AG10803 (cell line): Measurements from ENCODE around the gene HELZ.

Experiments
- DNase-seq: peaks from one replicate; pipeline ENCODE4 v3.0.0; 2010; ENCODE audit warnings: low read depth
- H3K4me3 ChIP-seq: 2 replicates; pipeline ENCODE4 v1.5.1; 2011; ENCODE audit warnings: mild to moderate bottlenecking, low read length, control low read depth
- CTCF ChIP-seq: conservative IDR thresholded peaks from 2 replicates; pipeline ENCODE4 v1.5.1; 2011; ENCODE audit warnings: mild to moderate bottlenecking, low read length, control low read depth, inconsistent platforms

Gene HELZ

GRCh38 chr17:67224736-67225135 lies 20.3 kb downstream of the HELZ start:
- H3K4me3 ChIP-seq: no peak overlapping the region
- no peak for TF ChIP-seq CTCF
- no peak for DNase-seq

DNA sequence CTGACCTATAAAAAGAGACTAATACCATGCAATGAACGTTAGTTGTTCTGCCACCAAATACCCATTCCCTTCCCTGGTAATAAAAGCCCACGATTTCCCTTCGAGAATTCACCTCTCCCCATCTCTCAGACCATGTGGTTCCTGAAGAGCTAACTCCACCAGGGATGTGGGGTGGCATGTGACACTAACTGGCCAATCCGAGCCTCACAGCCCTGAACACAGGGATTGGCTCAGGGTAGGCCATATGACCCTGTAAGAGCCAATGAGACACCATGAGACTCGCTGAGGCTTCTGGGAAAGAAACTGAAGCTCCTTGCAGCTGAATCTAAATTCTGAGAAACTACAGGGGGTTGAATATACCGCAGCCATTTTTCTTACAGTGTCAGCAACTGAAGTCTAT lies 21.1 kb downstream of the HELZ start:
- no peak for DNase-seq
- no peak overlapping the region for H3K4me3 ChIP-seq
- TF ChIP-seq CTCF: no peak

- H3K4me3 ChIP-seq: no peak overlapping the region
- peak; percentile 70 for TF ChIP-seq CTCF
- peak; percentile 61 for DNase-seq
These were observed 23.7 kb downstream of the HELZ start for GRCh38 chr17:67221062-67221998.

GRCh38 chr17:67218385-67218950 lies 26.5 kb downstream of the HELZ start:
- peak; percentile 35 for DNase-seq
- no peak for TF ChIP-seq CTCF
- no peak overlapping the region for H3K4me3 ChIP-seq

DNA sequence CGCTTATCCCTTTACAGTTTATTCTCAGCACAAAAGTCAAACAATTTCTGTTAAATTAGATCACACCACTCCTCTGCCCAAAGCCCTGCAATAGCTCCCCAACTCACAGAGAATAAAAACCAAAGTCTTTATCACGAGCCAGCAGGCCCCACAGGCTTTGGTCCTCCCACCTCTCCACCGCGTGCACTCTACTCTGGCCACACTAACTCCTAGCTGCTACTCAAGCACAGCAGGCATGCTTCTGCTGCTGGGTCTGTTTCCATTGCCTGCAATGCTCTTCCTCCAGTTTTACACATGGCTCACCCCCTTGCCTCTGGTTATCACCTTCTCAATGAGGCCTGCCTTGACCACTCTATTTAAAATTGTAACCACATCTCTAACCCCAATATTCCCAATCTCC lies 27.6 kb downstream of the HELZ start:
- H3K4me3 ChIP-seq: no peak overlapping the region
- no peak for DNase-seq
- TF ChIP-seq CTCF: no peak

DNA sequence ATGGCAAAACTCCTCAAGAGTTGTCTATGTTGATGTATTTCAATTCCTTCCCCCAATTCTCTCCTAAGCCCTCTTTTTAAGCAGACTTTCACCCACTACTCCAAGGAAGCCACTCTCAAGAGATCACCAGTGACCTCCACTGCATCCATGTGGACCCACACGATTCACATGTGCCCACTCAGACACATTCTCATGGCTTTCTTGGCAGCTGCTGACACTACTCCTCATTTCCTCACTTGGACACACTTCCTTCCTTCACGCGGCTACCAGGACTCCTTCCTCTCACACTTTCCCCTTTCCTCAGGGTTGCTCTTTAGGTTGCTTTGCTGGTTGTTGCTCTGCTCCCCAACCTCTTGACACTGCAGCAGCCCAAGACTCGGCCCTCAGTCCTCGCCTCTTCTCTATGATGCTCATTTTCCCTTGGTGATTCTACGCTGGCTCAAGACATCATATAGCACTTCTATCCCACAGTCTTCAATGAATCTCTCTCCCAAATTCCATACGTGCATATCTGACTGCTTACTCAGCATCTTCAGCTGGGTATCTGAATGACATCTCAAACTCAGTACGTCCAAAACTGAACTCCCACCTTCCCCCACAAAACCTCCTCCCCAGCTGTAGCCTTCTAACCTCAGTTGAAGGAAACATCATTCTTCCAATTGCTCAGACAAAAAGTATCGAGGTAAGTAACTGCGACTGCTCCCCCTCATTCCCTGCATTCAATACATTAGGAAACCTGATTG lies 28.2 kb downstream of the HELZ start:
- no peak overlapping the region for H3K4me3 ChIP-seq
- DNase-seq: no peak
- TF ChIP-seq CTCF: no peak
